Mucosa of descending colon (tissue), 3 donors: ENCODE measurements around the gene KCP. TPM values are rescaled to one million over a fixed set of nuclear protein-coding genes. Genes with fewer than 3 reads are reported as not detected.

Experiments
- ATAC-seq: fragments of 200-7000 bp; cut with Tn5 transposase; one replicate; pipeline ENCODE4 v1.9.1; 2020; ENCODE audit warnings: mild to moderate bottlenecking, moderate library complexity
- DNase-seq, 3 donors: peaks; one replicate each; pipeline ENCODE4 v3.0.0-alpha.2; 2020
- H3K36me3 ChIP-seq: fragments of 200-600 bp; one replicate; pipeline ENCODE4 v1.8.0; 2021; ENCODE audit warnings: low read depth, mild to moderate bottlenecking
- H3K4me1 ChIP-seq: fragments of 200-600 bp; one replicate; pipeline ENCODE4 v1.8.0; 2021; ENCODE audit warnings: low read depth, mild to moderate bottlenecking
- H3K4me3 ChIP-seq: fragments of 200-600 bp; one replicate; pipeline ENCODE4 v1.8.0; 2021; ENCODE audit warnings: mild to moderate bottlenecking
- H3K9me3 ChIP-seq: fragments of 200-600 bp; one replicate; pipeline ENCODE4 v1.8.0; 2021; ENCODE audit warnings: mild to moderate bottlenecking
- CTCF ChIP-seq: fragments of 200-600 bp; IDR thresholded peaks from one replicate; pipeline ENCODE4 v1.8.0; 2022; ENCODE audit warnings: antibody characterized with exemption, mild to moderate bottlenecking
- intact Hi-C, 2 donors: fragments of 100-400 bp; cut with DNase I in 1 of 2; cut with micrococcal nuclease in 1 of 2; formaldehyde crosslinking; loops; one replicate each; pipeline versions ENCODE4 v1.11.0 to v1.11.1; 2022; cut with DNase I, micrococcal nuclease
- total RNA-seq, 3 donors: library from RNA; stranded (reverse); fragmentation: NEBNext Ultra II Directional in 2 of 3; extraction: Animal tissue kit (Norgen Biotek cat#: 25700) in 2 of 3; gene quantifications; one replicate each; pipeline versions ENCODE4 v1.2.1 to v1.2.4, GENCODE V29; 2021 to 2023
- donor health status: DM: no; HTN: no; CAD: no; lungs with moderate emphysema.
- donor health status: DM: no; HTN: no; CAD: no.
- donor health status: DM: no; HTN: yes; CAD: no.

The KCP gene
- total RNA-seq, 3 donors from 2014 or later: 0.47 to 1.7 (median 1.4) TPM

- H3K36me3 ChIP-seq: no peaks in the 10 kb centered on the region
- intact Hi-C loops: no loop called here
- ATAC-seq (no peak), DNase-seq (peak in 2 of 3 donors; percentile 2 to 25)
- no peak overlapping the region for H3K4me3 ChIP-seq
- no peaks in the 10 kb centered on the region for H3K9me3 ChIP-seq
- TF ChIP-seq CTCF: no peak
- H3K4me1 ChIP-seq: no peaks in the 10 kb centered on the region
These were observed 24.9 kb downstream of the KCP start for GRCh38 chr7:128885370-128886187.

GRCh38 chr7:128884561-128885369, 25.7 kb downstream of the KCP start:
- no peak for TF ChIP-seq CTCF
- DNase-seq: peak in 2 of 3 donors; percentile 25 to 48
- H3K36me3 ChIP-seq: no peaks in the 10 kb centered on the region
- ATAC-seq: no peak
- H3K4me3 ChIP-seq: no peak overlapping the region
- no peaks in the 10 kb centered on the region for H3K4me1 ChIP-seq
- H3K9me3 ChIP-seq: no peaks in the 10 kb centered on the region
- intact Hi-C loops: no loop called here

- Histone ChIP-seq H3K36me3 (no peaks in the 10 kb centered on the region), H3K4me3 (no peak overlapping the region), H3K9me3 (no peaks in the 10 kb centered on the region), H3K4me1 (no peaks in the 10 kb centered on the region)
- DNase-seq: peak; percentile 83 to 93 (median 90)
- intact Hi-C loops: no loop called here
- peak; percentile 90 for TF ChIP-seq CTCF
- peak; percentile 82 for ATAC-seq
These were observed 26.7 kb downstream of the KCP start for GRCh38 chr7:128883622-128884448.

GRCh38 chr7:128882134-128882533, 28.4 kb downstream of the KCP start:
- no peaks in the 10 kb centered on the region for H3K4me1 ChIP-seq
- intact Hi-C loops: no loop called here
- DNase-seq: peak in 2 of 3 donors; percentile 3 to 15
- H3K9me3 ChIP-seq: no peaks in the 10 kb centered on the region
- no peak for ATAC-seq
- H3K36me3 ChIP-seq: no peaks in the 10 kb centered on the region
- TF ChIP-seq CTCF: no peak
- H3K4me3 ChIP-seq: no peak overlapping the region

GRCh38 chr7:128881458-128882125, 28.9 kb downstream of the KCP start:
- ATAC-seq (no peak), DNase-seq (peak in 2 of 3 donors; percentile 19 to 31)
- no peak overlapping the region for H3K4me3 ChIP-seq
- H3K4me1 ChIP-seq: peaks cover 5% of the 10 kb centered on the region
- intact Hi-C loops: no loop called here
- no peaks in the 10 kb centered on the region for H3K9me3 ChIP-seq
- TF ChIP-seq CTCF: no peak
- no peaks in the 10 kb centered on the region for H3K36me3 ChIP-seq
